NCI-H345 (cell line): ENCODE data around the gene HMCN1.
"Not testable (repeated sequence)": the region's sequence is repeated elsewhere in the genome, so short reads cannot be mapped to it uniquely, and the experiment has no call there.

ENCODE experiments used
- DNase-seq: peaks from one replicate; lab custom pipeline; 2025; lab: John Stamatoyannopoulos, UW

Gene HMCN1

DNA sequence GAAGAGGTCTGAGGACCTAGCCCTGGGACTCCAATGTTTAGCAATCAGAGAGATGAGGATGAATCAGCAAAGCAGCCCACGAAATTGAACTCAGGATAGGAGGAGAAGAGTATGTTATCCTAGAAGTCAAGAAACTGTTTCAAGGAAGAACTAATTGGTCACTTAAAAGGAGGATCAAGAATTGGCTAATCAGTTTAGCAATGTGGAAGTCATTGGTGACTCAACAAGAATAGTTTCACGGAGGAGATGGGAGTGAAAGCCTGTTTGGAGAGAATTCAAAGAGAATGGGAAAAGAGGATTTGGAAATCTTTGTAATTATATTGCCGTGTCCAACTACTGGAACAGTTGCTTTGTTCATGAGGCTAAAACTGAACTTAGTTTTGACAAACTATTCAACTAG lies 7.4 kb downstream of the HMCN1 start:
- DNase-seq, result no peak

- no peak for DNase-seq
Measured at GRCh38 chr1:185742403-185742802, 8.2 kb downstream of the HMCN1 start.

DNA sequence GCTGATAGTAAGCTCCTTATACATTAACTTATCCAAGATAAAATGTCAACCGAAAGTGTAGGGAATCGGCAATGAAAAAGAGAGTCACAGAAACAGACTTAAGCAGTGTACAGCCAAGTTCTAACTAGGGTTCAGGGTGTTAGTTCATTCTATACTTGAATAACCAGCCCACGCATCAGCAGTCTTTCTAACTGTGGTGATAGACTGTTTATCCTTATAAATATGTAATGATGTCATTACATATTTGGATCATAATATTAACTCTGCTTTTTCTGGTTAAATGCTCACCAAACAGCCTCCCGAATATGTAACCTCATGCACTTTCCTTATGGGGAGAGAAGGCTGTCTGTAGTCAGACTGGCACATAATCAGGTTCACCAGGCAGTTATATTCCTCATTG lies 11.0 kb downstream of the HMCN1 start:
- no peak for DNase-seq

- DNase-seq, result no peak
Measured at GRCh38 chr1:185759061-185759460, 24.9 kb downstream of the HMCN1 start.

DNA sequence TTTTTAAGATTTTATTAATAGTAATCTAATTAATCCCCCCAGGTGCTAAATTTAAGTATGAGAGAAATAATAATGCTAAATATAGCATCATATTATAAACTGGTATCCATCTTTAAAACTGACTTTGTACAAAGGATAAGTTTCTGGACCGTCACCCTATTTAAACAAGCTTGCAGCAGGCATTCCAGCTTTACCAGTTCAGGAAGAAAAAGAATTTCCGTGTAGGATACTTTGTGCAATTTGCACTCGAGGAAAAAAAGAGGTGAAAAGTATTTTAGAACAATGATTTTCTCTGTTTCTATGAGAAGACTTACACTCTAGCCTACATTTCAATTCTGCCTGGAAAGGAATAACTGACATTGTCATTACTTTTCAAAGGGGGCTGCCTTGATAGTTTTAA lies 27.6 kb downstream of the HMCN1 start:
- no peak for DNase-seq

- no peak for DNase-seq
Measured at GRCh38 chr1:185767508-185768120, 33.4 kb downstream of the HMCN1 start.

GRCh38 chr1:185768371-185768770 lies 34.2 kb downstream of the HMCN1 start:
- DNase-seq, result no peak

- DNase-seq, result no peak
Measured at GRCh38 chr1:185769136-185769535, 34.9 kb downstream of the HMCN1 start.

GRCh38 chr1:185774394-185774793 lies 40.2 kb downstream of the HMCN1 start:
- no peak for DNase-seq

GRCh38 chr1:185775501-185775900 lies 41.3 kb downstream of the HMCN1 start:
- DNase-seq, result peak; percentile 63

GRCh38 chr1:185776522-185776921 lies 42.3 kb downstream of the HMCN1 start:
- DNase-seq, result no peak

- not testable (repeated sequence) for DNase-seq
Measured at GRCh38 chr1:185783860-185784259, 49.7 kb downstream of the HMCN1 start.

GRCh38 chr1:185785586-185785985 lies 51.4 kb downstream of the HMCN1 start:
- no peak for DNase-seq

DNA sequence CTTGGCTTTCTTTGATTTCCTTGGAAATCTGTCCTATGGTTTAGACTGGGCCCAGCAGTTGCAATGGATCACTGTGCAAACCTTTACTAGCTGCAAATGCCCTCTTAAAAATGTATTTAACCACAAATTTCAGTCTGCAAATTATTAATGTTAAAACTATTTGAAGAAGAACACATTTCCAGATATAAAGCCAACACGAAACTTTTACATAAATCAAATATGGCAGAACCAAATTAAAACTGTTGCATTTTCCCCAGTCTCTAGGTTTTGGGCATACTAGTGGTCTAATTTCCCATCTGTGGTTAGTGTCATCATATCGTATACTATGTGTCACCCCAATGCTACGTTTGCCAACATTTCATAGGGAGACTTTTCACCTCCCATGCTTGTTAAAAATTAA lies 52.3 kb downstream of the HMCN1 start:
- no peak for DNase-seq

DNA sequence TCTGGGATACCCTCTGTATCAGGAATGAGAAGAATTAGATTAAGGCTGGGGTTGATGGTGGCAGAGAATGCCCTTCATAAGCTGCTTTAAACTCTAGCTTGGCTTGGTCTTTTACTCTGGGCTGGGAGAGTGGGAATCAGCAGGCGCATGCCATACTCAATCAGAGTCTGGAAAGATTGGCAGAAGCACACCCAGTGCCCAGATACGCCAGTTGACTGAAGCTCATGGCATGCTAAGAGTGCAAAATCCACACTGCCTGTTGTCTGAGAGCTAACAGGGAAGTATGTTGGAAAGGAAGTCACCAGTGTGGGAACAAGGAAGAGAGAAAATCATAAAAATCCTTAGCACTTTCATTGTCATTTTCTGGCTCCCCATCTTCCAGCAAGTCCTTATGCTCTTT lies 53.0 kb downstream of the HMCN1 start:
- DNase-seq, result no peak

DNA sequence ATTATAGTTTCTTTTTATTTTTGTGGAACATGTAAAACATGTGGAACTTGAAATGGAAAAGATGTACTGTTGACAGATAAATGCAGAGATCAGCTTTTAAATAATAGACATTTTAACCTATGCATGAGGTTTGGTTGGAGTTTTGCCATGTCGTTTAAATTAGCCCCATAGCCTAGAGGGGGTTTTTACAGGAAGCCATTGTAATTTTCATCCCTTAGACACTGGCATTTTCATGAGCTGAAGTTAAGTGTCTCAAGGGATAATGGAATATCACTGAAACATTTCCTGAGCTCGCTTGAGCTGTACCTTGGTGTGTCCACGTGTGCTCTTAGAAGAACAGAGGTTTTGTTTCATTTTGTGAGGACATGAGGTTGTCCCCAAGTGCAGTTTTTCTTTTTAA lies 54.2 kb downstream of the HMCN1 start:
- DNase-seq, result no peak

GRCh38 chr1:185789501-185790193 lies 55.5 kb downstream of the HMCN1 start:
- DNase-seq, result no peak

- DNase-seq, result no peak
Measured at GRCh38 chr1:185790194-185790735, 56.1 kb downstream of the HMCN1 start.

GRCh38 chr1:185792040-185792439 lies 57.8 kb downstream of the HMCN1 start:
- DNase-seq, result no peak

GRCh38 chr1:185794495-185794894 lies 60.3 kb downstream of the HMCN1 start:
- DNase-seq, result not testable (repeated sequence)

DNA sequence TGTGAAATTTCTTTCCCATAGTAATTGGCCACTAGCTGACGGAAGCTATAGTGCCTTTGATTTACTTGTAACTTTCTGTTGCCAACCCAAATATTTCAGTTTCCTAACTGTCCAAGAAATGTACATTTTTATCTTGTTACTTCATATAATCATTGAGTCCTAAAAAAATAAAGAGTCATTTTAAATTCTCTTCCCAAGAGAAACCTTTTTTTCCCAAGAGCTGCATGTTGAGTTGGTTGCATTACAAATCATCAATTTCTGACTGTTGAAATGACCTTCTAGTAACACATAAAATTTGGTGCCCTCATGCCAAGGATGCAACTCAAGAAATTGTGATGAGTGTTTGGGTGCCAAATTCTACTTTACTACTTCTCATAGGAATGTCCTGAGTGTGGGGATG lies 61.0 kb downstream of the HMCN1 start:
- DNase-seq, result no peak

DNA sequence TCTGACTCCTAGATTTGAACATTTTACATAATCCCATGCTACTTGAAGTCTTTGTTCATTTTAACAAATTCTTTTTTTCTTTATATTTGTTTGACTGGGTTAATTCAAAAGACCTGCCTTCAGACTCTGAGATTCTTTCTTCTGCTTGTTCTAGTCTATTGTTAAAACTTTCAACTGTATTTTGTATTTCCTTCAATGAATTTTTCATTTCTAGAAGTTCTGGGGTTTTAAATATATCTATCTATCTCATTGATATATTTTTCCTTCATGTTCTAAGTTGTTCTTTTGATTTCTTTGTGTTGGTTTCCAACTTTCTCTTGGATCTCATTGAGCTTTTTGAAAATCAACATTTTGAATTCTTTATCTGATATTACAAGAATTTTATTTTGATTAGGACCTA lies 64.3 kb downstream of the HMCN1 start:
- DNase-seq, result no peak

- DNase-seq, result no peak
Measured at GRCh38 chr1:185803241-185803640, 69.0 kb downstream of the HMCN1 start.

DNA sequence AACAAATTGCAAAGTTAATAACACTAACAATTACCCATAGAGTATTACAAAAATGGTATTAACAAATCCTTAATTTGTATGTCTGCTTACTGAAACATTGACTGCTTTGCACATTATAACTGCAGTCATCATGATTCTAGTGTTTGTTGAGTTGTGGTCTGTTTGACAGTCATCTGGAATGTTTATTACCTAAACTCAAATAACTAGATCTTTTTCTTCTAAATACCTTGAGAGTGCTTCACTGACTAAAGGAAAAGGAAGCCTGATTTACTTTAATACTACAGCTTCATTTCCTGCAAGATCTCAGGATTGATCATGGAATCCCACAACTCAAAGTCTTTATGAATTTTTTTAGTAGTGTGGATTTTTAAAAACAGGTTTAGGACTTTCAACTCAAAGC lies 70.0 kb downstream of the HMCN1 start:
- no peak for DNase-seq
